Uterus (tissue), 4 donors: ENCODE measurements around the gene NPAS2. TPM values are rescaled to one million over a fixed set of nuclear protein-coding genes. Genes with fewer than 3 reads are reported as not detected.

Experiments
- DNase-seq, 2 donors: peaks; one replicate each; pipeline ENCODE4 v3.0.0-alpha.2; 2019 to 2020
- H3K27ac ChIP-seq, 2 donors: fragments of 200-600 bp; sonication (generic); 1 replicate in 1 of 2; 2 replicates in 1 of 2; pipeline ENCODE4 v1.5.1; 2016 to 2018
- H3K27me3 ChIP-seq, 2 donors: fragments of 200-600 bp; sonication (generic); one replicate each; pipeline ENCODE4 v1.5.1; 2018 to 2019; ENCODE audit warnings: control low read depth in 1 of 2
- H3K36me3 ChIP-seq, 2 donors: fragments of 200-600 bp; sonication (generic); one replicate each; pipeline ENCODE4 v1.5.1; 2019; ENCODE audit warnings: control low read depth in 1 of 2
- H3K4me1 ChIP-seq, 2 donors: fragments of 200-600 bp; sonication (generic); one replicate each; pipeline ENCODE4 v1.5.1; 2018 to 2019; ENCODE audit warnings: control low read depth in 1 of 2
- H3K4me3 ChIP-seq, 2 donors: fragments of 200-600 bp; sonication (generic); 1 replicate in 1 of 2; 2 replicates in 1 of 2; pipeline ENCODE4 v1.5.1; 2018 to 2019; ENCODE audit warnings: mild to moderate bottlenecking in 1 of 2
- H3K9me3 ChIP-seq, 2 donors: fragments of 200-600 bp; sonication (generic); one replicate each; pipeline ENCODE4 v1.5.1; 2019; ENCODE audit warnings: control low read depth in 1 of 2
- POLR2A ChIP-seq, 2 donors: fragments of 450-650 bp; IDR thresholded peaks; one replicate each; pipeline ENCODE4 v1.6.1; 2016; ENCODE audit warnings: antibody characterized with exemption in 2 of 2, mild to moderate bottlenecking in 1 of 2, moderate library complexity in 1 of 2
- intact Hi-C: fragments of 100-400 bp; cut with DNase I; formaldehyde crosslinking; loops from one replicate; pipeline ENCODE4 v1.15.1; 2023; ENCODE audit warnings: low total_unique reads
- total RNA-seq, 4 donors: library from RNA; depleted of rRNA in 3 of 4; stranded (reverse); fragments of >200 nt in 3 of 4; gene quantifications; one replicate each; pipeline versions ENCODE4 v1.1.0 to v1.2.4, GENCODE V29; 2014 to 2023
- TF ChIP-seq, protein P1 (sequence below), 4 experiments: fragments of 200-600 bp in 2 of 4; fragments of 450-650 bp in 2 of 4; sonication (generic) in 2 of 4; IDR thresholded peaks; one replicate each; pipeline ENCODE4 v1.5.1; 2016 to 2019; ENCODE audit warnings: antibody characterized with exemption in 4 of 4, mild to moderate bottlenecking in 2 of 4, moderate library complexity in 1 of 4
- donor health status: DM: yes; HTN: yes; CAD: no.

The NPAS2 gene
- total RNA-seq, 4 donors from 2014 or later, result 5.6 to 66.5 (median 24.9) TPM

DNA sequence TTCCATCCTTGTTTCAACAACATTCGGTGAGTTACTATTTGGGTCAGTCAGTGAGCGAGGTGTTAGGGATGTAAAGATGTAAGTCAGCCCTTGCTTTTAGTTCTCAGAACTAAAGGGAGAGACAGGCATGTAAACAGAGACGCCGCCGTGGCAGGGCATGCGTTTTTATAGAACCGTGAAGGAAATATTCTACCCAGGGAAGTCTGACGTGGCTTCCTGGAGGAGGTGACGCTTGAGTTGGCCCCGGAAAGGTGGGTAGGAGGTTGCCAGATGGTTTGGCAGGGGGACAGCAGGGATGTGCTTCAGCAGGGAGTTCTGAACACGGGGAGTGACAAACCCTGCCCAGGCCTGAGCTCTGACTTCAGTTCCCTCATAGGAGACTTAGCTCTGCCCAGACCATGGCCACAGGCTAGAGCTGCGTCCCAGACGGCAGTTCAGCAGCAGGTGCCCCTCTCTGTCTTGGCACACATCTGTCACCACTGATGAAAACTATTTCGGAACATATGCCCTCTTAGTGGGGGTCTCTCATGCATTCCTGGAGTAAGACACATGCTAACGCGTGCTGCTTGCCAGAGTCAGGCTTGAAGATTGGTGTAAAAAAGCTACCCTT lies 158.7 kb downstream of the NPAS2 start:
- no peaks in the 10 kb centered on the region for H3K9me3 ChIP-seq
- peak overlapping the region in 1 of 2 donors; percentile 36 for H3K27ac ChIP-seq
- H3K36me3 ChIP-seq, result no peaks in the 10 kb centered on the region
- TF ChIP-seq POLR2A (IDR thresholded peaks at IDR 0.05), result no peak
- no peaks in the 10 kb centered on the region for H3K27me3 ChIP-seq
- peak; percentile 31 to 34 for DNase-seq
- H3K4me1 ChIP-seq, result no peaks in the 10 kb centered on the region
- no peak overlapping the region for H3K4me3 ChIP-seq
- intact Hi-C loops, result no loop called here

DNA sequence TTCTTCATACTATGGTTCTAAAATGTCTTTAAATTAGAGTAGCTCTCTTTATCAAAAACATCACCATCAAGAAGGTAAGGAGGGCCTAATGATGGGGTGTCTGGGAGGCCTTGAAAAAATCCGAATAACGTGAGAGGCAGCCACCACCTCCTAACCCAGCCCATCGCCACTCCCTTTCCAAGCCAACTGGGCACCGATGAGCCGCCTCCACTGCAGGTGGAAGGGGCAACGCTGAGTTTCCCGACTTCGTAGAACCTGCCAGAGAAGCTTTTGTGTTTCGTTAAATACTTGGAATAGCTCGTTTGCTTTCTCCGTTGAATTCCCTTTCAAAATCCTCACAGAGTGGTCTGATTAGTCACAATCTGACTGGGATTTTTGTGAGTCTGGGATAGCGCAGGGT lies 160.1 kb downstream of the NPAS2 start:
- H3K9me3 ChIP-seq, result no peaks in the 10 kb centered on the region
- intact Hi-C loops, result loop anchor here (10.0 kb wide), 1 partner anchor 275 kb away; no protein-coding TSS in a partner anchor
- H3K4me1 ChIP-seq, result no peaks in the 10 kb centered on the region
- no peak overlapping the region for H3K4me3 ChIP-seq
- TF ChIP-seq, protein P1, sequence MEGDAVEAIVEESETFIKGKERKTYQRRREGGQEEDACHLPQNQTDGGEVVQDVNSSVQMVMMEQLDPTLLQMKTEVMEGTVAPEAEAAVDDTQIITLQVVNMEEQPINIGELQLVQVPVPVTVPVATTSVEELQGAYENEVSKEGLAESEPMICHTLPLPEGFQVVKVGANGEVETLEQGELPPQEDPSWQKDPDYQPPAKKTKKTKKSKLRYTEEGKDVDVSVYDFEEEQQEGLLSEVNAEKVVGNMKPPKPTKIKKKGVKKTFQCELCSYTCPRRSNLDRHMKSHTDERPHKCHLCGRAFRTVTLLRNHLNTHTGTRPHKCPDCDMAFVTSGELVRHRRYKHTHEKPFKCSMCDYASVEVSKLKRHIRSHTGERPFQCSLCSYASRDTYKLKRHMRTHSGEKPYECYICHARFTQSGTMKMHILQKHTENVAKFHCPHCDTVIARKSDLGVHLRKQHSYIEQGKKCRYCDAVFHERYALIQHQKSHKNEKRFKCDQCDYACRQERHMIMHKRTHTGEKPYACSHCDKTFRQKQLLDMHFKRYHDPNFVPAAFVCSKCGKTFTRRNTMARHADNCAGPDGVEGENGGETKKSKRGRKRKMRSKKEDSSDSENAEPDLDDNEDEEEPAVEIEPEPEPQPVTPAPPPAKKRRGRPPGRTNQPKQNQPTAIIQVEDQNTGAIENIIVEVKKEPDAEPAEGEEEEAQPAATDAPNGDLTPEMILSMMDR (IDR thresholded peaks at IDR 0.05), result no peak
- TF ChIP-seq POLR2A (IDR thresholded peaks at IDR 0.05), result no peak
- no peaks in the 10 kb centered on the region for H3K27me3 ChIP-seq
- H3K27ac ChIP-seq, result no peak overlapping the region
- no peaks in the 10 kb centered on the region for H3K36me3 ChIP-seq
- DNase-seq, result no peak

DNA sequence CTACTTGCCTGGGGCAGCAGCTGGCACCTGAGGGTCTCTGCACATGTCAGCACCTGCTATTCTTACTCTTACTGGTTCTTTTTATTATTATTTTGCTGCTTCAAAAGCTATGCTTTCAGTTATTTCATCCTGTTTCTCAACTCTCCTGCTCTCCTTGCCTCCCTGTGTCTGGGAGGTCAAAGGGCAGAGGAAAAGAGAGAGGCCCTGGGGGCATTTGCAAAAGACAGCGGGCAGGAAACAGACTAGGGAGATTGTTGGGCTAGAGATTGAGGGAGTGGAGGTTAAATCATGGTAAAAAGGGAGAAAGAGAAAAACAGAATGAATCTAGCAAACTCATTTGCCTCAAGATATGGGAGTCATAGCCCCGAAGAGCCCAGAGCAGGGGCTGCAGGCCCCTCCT lies 161.1 kb downstream of the NPAS2 start:
- H3K9me3 ChIP-seq, result no peaks in the 10 kb centered on the region
- no peaks in the 10 kb centered on the region for H3K4me1 ChIP-seq
- H3K27me3 ChIP-seq, result no peaks in the 10 kb centered on the region
- H3K4me3 ChIP-seq, result no peak overlapping the region
- H3K27ac ChIP-seq, result no peak overlapping the region
- DNase-seq, result no peak
- intact Hi-C loops, result loop anchor here (10.0 kb wide), 1 partner anchor 276 kb away; no protein-coding TSS in a partner anchor
- H3K36me3 ChIP-seq, result no peaks in the 10 kb centered on the region
- TF ChIP-seq, protein P1 (IDR thresholded peaks at IDR 0.05), result no peak
- TF ChIP-seq POLR2A (IDR thresholded peaks at IDR 0.05), result no peak

- Histone ChIP-seq H3K9me3 (no peaks in the 10 kb centered on the region), H3K4me1 (no peaks in the 10 kb centered on the region), H3K4me3 (no peak overlapping the region), H3K27me3 (no peaks in the 10 kb centered on the region), H3K36me3 (no peaks in the 10 kb centered on the region), H3K27ac (no peak overlapping the region)
- DNase-seq, result no peak
- intact Hi-C loops, result loop anchor here (2.0 to 10.0 kb wide), 2 partner anchors 278 to 372 kb away; no protein-coding TSS in a partner anchor
- no peak for TF ChIP-seq POLR2A (IDR thresholded peaks at IDR 0.05)
- TF ChIP-seq, protein P1 (IDR thresholded peaks at IDR 0.05), result no peak
Measured at GRCh38 chr2:100982431-100982861, 162.5 kb downstream of the NPAS2 start.

- intact Hi-C loops, result loop anchor here (2.0 to 10.0 kb wide), 2 partner anchors 278 to 372 kb away; no protein-coding TSS in a partner anchor
- Histone ChIP-seq H3K27ac (peak overlapping the region; percentile 59 to 64), H3K36me3 (no peaks in the 10 kb centered on the region), H3K27me3 (no peaks in the 10 kb centered on the region), H3K4me1 (no peaks in the 10 kb centered on the region), H3K4me3 (no peak overlapping the region), H3K9me3 (no peaks in the 10 kb centered on the region)
- DNase-seq, result no peak
- TF ChIP-seq, protein P1 (IDR thresholded peaks at IDR 0.05), result no peak
- TF ChIP-seq POLR2A (IDR thresholded peaks at IDR 0.05), result no peak
Measured at GRCh38 chr2:100983201-100983600, 163.3 kb downstream of the NPAS2 start.
